ENCODE data around the gene OAT.
"Not testable (repeated sequence)": the region's sequence is repeated elsewhere in the genome, so short reads cannot be mapped to it uniquely, and the experiment has no call there.

Gene OAT

DNA sequence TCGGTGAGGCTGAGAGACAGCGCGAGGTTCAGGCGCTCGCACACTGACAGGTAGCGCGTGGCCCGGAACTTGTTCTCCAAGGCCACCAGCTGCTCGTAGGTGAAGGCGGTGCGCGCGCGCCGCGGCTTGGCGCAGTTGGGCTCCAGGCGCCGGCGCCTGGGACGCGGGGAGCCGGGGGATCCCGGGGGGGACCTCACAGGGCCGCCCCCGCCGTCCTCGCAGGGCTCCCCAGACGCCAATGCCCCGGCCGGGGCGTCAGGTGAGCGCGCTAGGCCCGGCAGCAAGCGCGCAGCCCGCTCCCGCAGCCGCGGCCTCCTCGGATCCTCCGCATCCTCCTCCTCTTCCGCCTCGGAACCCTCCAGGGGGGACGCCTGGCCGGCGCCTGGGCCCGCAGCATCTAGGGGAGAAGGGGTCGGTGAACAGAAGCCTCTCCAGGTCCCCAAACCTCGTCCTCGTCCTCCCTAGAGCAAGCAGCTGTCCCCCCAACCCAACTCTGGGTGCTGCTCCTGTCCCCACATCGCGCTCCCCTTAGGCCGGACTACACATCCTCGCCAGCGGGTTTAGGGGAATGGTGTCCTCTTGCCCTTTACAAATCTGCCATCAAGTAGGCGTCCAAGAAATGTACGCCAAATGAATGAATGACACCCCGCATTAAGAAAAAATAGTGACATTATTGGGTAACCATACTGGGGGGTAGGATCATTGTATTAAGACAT, 29.2 kb upstream of the OAT start:
- DNase-seq (ENCODE audit: low read depth in 2 of 2): no peak

DNA sequence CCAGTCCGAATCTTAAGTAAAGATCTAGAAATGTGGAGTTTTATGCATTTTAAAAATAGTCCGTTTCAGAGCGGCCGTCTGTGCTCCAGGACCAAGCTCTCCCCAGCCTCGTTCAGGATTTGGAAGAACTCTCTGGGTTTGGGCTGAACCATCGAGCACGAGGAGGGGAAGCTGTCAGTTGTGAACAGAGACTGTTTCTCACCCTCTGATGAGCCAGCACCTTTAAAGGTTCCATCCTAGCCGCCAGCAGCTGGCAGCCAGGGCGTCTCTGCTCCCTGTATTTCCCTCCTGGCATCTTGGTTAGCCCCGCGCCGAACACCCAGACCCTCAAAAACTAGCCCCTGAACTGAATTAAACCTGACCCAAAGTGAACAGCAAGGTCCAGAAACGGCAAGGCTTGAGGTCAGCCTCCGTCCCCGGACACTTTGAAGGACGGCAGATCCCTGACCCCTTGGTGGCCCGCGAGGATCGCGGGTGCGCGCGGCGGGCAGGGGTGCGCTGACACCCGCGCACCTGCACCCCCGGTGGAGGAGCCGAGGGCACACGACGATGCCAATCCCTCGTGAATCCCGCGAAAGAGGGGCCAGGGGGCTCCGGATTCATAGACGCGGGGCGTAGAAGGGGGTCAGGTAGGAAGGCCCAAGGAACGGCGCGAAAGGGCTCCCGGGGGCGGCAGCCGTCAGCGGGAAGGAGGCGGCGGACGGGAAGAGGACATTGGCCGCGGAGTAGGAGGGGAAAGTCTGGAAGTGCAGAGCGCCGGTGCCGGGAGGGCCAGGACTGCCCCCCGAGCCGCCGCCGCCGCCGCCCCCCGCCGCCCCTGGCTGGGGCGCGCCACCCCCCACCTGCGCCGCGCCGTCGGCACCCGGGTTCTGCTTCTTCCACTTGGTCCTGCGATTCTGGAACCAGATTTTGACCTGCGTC, 28.4 kb upstream of the OAT start:
- DNase-seq (ENCODE audit: low read depth in 2 of 2): no peak

DNA sequence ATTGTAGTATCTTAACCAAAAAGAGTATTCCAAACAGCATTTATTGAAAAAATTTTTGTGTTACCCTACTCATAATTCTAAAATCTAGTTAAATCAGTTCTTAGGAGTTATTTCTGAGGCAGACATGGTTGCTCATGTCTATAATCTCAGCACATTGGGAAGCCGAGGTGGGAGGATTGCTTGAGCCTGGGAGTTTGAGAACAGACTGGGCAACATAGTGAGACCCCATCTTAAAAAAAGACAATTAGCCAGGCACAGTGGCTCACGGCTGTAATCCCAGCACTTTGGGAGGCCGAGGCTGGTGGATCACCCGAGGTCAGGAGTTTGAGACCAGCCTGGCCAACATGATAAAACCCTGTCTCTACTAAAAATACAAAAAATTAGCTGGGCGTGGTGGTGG, 23.0 kb upstream of the OAT start:
- not testable (repeated sequence) for DNase-seq (ENCODE audit: low read depth in 2 of 2)

- no peak for DNase-seq (ENCODE audit: low read depth in 2 of 2)
Observed at GRCh38 chr10:124436191-124436638, 17.5 kb upstream of the OAT start.

DNA sequence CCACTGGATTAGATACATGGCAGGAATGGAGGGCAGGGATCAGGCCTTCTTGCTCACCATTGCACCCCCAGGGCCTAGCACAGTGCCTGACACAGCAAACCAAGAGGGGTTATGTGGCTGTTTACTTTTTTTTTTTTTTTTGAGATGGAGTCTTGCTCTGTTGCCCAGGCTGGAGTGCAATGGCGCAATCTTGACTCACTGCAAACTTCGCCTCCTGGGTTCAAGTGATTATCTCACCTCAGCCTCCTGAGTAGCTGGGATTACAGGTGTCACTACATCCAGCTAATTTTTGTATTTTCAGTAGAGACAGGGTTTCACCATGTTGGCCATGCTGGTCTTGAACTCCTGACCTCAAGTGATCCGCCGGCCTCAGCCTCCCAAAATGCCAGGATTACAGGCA, 17.0 kb upstream of the OAT start:
- not testable (repeated sequence) for DNase-seq (ENCODE audit: low read depth in 2 of 2)

DNA sequence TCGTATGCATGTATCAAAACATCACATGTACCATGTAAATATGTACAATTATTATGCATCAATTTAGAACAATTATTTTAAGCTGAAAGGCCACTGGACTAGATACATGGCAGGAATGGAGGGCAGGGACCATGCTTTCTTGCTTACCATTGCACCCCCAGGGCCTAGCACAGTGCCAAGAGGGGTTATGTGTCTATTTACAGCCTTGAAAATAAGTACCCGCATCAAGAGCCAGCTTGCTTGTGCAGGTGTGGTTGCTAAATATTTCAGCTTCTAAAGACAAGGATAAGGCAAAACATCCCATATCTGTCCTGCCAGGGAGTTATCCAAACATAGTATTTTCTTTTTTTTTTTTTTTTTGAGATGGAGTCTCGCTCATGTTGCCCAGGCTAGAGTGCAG, 14.7 kb upstream of the OAT start:
- DNase-seq (ENCODE audit: low read depth in 2 of 2): no peak

GRCh38 chr10:124430077-124430476, 11.4 kb upstream of the OAT start:
- DNase-seq (ENCODE audit: low read depth in 2 of 2): no peak

DNA sequence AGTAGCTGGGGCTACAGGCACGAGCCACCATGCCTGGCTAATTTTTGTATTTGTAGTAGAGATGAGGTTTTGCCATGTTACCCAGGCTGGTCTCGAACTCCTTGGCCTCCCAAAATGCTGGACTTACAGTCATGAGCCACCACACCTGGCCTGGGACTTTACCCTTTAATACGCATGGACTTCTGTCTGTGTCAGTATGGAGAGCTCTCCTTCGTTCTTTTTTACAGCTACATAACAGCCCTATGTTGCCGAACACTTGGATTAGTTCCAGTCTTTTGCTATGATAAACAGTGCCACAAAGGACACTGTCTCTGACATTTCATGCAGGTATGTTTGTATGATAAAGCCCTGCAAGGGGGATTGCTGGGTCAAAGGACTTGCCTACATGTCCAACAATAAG, 10.9 kb upstream of the OAT start:
- no peak for DNase-seq (ENCODE audit: low read depth in 2 of 2)

DNA sequence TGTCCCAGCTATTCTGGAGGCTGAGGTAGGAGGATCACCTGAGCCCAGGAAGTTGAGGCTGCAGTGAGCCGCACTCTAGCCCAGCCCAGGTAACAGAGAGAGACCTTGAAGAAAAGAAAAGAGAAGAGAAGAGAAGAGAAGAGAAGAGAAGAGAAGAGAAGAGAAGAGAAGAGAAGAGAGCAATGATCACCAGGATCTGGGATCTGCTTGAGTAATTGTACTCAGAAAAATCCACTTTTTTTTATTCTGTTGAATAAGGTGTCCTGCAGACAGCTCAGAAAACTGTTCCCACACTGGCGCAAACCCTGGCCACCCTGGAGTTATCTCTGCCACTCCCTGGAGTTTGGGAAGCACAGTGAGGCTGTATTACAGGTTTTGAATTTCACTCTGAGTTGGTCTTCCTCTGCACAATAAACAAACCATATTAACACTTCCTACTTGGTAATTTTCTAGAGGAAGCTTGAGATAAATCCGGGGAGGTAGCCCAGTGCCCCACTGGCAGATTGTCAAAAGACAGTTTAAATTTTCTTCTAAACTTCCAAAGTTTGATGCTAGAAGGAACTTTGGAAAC, 9.6 kb upstream of the OAT start:
- DNase-seq (ENCODE audit: low read depth in 2 of 2): no peak

DNA sequence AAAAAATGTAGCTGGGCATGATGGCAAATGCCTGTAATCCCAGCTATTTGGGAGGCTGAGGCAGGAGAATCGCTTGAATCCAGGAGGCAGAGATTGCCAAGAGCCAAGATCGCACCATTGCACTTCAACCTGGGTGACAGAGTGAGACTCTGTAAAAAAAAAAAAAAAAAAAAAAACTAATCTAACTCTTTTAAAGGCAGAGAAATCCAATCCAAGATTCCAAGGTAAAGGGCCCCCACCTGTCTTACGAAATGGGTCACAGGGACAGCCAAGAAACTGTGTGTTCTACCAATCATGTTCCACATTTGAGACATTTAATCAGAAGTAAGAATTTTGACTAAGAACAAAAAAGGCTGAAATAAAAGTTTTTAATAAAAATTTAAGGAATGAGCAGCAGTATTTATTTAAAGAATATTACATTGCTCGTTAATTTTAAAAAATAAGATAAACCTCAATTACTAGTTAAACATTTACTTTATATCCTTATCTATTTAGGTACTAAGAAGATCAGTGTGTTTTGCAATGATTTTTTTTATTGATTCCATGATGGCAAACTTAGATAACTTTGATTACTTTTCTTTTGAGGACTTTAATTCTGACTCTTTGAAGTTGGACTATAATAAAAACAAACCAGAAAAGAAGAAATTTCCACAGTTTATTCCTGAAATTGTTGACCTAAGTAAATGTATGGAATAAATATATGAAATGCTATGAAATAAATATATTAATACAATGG, 6.7 kb upstream of the OAT start:
- DNase-seq (ENCODE audit: low read depth in 2 of 2): no peak

DNA sequence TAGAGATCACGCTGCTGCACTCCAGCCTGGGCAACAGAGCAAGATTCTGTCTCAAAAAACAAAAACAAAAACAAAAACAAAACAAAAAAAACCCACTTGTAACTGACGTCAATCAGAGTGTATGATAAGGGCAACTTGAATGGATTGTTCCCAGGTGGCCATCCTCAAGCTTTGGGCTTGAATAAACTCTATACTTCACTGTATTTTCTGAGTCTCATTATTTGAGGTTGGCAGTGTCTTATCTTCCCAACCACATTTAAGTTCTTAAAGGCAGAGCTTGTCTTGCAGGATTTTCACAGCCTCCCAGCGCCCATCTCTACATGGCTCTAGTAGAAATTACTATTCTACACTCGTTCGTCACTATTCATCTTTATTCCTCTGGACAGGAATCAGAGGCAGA, 5.1 kb upstream of the OAT start:
- DNase-seq (ENCODE audit: low read depth in 2 of 2): no peak

DNA sequence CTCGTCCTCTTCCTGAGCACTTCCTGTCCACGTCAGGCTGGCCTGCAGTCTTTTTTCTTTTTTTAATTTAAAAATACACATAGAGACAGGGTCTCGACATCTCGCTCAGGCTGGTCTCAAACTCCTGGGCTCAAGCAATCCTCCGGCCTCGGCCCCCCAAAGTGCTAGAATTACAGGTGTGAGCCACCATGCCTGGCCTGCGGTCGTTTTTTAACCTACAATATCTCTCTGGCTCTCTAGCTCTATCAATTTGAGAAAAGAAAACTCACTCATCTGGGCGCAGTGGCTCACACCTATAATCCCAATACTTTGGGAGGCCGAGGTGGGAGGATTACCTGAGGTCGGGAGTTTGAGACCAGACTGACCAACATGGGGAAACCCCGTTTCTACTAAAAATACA, 4.0 kb upstream of the OAT start:
- no peak for DNase-seq (ENCODE audit: low read depth in 2 of 2)

GRCh38 chr10:124420254-124420653, 1.5 kb upstream of the OAT start:
- no peak for DNase-seq (ENCODE audit: low read depth in 2 of 2)

GRCh38 chr10:124419635-124420034, 912 bp upstream of the OAT start:
- DNase-seq (ENCODE audit: low read depth in 2 of 2): no peak

GRCh38 chr10:124417895-124418725, 613 bp downstream of the OAT start:
- DNase-seq (ENCODE audit: low read depth in 2 of 2): no peak

DNA sequence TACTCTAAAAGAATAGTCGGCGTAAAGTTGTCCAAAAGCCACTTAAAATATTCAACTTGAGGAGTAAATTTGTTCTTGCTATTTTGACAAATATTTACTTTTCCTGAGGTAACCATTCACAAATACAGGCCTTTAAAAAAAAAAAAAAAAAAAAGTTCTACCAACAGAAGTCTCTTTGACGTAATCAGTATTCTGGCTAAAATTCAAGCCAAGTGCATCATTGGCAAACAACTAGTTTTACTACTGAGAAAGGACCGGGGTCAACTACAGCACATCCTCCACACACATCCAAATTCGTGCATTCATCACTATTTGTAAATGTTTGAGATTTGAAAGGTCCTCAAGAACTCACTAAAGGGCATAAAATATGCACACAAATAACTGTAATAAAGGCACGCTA, 2.0 kb downstream of the OAT start:
- no peak for DNase-seq (ENCODE audit: low read depth in 2 of 2)

- no peak for DNase-seq (ENCODE audit: low read depth in 2 of 2)
Observed at GRCh38 chr10:124415210-124415609, 3.5 kb downstream of the OAT start.

DNA sequence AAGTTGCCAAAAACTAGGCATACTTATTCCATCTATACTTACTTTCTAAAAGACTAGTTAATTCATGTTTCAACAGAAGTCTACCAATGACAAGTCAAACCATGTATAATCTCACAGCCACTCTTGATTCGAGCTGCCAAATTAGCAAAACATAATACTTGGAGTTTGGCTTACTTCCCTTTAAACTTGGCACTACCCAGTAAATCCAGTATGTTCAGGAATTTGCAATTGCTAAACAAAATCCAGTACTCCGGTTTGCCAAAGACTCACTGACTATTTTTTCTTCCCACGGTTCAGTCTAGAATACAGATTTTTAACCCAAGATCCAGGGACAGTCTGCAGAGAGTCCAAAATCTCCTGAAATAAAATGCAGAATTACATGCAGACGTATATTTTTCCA, 4.6 kb downstream of the OAT start:
- DNase-seq (ENCODE audit: low read depth in 2 of 2): no peak

GRCh38 chr10:124409696-124410095, 9.0 kb downstream of the OAT start:
- no peak for DNase-seq (ENCODE audit: low read depth in 2 of 2)

DNA sequence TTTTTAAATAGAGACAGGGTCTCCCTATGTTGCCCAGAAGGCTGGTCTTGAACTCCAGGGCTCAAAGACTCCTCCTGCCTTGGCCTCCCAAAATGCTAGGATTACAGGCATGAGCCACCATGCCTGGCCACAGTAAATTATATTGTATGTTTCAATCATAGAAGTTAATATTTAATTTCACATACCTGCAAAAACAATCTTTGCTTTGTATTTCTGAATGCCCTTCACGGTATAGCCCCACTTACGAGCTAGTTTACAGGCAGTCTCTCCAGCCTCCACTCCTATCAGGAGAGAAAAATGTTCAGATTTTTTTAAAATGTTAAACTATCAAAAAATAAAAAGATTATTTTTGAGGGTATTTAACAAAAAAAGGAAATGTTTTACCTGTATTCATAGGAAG, 10.4 kb downstream of the OAT start:
- DNase-seq (ENCODE audit: low read depth in 2 of 2): no peak

DNA sequence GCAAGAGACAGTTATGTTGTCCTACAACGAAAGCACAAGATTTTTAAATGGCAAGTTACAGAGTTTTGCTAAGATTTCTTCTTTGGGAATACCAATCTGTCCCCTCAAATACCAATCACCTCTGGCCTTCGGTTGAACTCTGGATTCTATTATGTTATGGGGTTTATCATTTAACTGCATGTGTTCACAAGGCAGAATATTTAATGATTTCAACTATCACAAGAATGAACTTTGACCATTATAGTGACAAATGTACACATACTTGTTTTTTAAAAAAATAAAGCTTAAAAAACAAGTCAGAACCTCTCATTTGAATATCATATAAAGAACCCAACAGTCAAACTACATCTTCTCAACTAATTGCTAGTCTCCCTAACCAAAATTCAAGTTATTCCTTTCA, 11.3 kb downstream of the OAT start:
- no peak for DNase-seq (ENCODE audit: low read depth in 2 of 2)
